Fibroblast of villous mesenchyme (primary cell): Measurements from ENCODE around the gene PLBD1. TPM values are rescaled to one million over a fixed set of nuclear protein-coding genes. Genes with fewer than 3 reads are reported as not detected.

ENCODE experiments used
- DNase-seq: peaks from one replicate; pipeline ENCODE4 v3.0.0-alpha.2; 2010; ENCODE audit warnings: low read depth
- H3K4me3 ChIP-seq: 2 replicates; pipeline ENCODE4 v1.5.1; 2011; ENCODE audit warnings: low read depth, mild to moderate bottlenecking, low read length
- total RNA-seq: library from RNA; depleted of rRNA; stranded (reverse); fragments of >200 nt; gene quantifications from 2 replicates; pipeline ENCODE4 v1.2.3, GENCODE V29; 2012
- TF ChIP-seq, protein P1 (sequence below): IDR thresholded peaks from 2 replicates; pipeline ENCODE4 v1.5.1; 2012; ENCODE audit warnings: low read depth, mild to moderate bottlenecking, low read length; ENCODE audit not compliant: insufficient read depth

Gene PLBD1
- 10.0 and 18.1 TPM in 2 replicates for total RNA-seq

DNA sequence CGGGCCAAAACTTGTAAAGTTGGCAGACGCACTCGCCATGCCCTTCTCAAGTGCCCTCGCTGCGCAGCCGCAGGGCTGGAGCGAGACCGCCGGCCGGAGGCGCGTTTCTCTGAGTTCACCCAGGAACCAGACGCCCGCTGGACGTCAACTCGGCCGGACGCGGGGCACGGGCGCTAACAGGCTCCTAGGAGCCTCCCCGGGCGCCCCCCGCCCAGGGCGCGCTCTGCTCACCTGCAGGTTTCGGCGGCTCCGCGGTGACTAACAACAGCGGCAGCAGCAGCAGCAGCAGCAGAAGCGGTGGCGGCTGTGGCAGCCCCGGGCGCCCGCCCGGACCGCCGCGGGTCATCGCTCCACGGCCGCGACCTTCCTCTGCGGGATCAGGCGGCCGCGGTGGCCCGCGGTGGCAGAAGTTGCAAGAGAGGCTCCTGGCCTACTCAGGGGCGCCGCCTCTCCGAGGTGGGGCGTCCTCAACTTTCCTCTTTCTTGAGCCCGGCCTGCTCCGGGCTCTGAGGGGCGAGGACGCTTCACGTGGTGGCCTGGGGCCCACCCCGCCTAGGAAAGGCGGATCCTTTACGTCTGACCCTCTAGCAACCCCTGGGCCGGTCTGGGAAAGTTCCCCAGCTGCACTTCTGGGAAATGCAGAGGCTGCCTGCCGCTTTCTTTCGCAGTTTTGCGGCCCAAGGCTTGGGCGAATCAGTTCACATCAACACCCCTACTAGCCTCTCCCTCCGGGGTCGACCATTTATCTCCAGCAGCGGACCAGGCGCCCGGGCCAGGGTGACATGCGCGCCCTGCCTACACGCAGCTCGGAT lies at the start of gene PLBD1:
Gene PLBD1, minus strand, starts transcription at position 533 of the 812 bp plus-strand sequence. Its CDS starts 187 bp downstream, at position 346.
- peak within 1 kb of the TSS; percentile 56 for H3K4me3 ChIP-seq
- TF ChIP-seq, protein P1, sequence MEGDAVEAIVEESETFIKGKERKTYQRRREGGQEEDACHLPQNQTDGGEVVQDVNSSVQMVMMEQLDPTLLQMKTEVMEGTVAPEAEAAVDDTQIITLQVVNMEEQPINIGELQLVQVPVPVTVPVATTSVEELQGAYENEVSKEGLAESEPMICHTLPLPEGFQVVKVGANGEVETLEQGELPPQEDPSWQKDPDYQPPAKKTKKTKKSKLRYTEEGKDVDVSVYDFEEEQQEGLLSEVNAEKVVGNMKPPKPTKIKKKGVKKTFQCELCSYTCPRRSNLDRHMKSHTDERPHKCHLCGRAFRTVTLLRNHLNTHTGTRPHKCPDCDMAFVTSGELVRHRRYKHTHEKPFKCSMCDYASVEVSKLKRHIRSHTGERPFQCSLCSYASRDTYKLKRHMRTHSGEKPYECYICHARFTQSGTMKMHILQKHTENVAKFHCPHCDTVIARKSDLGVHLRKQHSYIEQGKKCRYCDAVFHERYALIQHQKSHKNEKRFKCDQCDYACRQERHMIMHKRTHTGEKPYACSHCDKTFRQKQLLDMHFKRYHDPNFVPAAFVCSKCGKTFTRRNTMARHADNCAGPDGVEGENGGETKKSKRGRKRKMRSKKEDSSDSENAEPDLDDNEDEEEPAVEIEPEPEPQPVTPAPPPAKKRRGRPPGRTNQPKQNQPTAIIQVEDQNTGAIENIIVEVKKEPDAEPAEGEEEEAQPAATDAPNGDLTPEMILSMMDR, result no peak
- peak; percentile 54 for DNase-seq

DNA sequence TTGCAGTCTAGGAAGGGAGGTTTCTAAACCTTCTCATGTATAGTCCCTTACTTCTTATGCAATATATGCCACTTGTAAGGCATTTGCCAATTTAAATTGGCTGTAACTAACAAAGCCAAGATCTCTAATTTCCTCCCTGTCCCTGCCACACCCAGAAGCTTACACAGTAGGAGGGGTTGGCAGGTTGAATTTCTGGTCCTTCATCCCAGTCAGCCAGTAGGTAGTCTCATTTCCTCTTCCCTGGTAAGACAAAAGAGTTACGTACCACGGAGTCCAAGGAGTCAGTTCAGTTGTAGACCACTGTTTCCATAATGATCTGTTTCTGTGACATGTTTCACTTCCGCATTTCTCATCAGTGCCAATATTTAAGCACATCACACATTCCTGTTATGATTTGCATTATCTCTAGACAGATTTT lies 47.0 kb upstream of the PLBD1 start:
- TF ChIP-seq, protein P1, result no peak
- no peak for DNase-seq
- no peak overlapping the region for H3K4me3 ChIP-seq

- no peak for DNase-seq
- H3K4me3 ChIP-seq, result no peak overlapping the region
- TF ChIP-seq, protein P1, result no peak
Observed at GRCh38 chr12:14613718-14614117, 46.0 kb upstream of the PLBD1 start.

DNA sequence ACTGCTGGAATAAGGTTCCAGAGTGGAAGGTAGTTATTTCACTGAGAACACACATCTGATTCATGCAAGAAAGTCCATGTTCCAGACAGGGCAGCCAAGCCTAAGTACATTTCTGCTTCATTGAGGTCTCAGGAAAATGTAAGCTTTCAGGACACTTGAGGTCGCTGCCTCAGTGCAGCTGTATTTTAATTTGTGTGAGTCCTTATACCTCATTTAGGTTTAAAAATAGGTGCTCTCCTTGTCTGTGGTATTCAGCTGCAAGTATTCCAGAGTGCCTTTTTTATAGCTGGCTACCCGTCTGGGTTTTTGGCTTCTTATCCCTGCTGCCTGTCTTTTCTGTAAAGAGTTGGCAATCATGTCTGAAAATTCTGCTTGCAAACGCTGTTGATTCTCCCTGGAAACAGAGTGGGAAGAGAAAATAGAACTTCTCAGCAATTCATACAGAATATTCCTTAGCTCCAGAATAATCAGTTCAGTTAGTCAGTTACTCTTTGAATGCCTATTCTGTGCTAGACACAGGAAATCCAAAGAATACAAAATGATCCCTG lies 45.3 kb upstream of the PLBD1 start:
- no peak overlapping the region for H3K4me3 ChIP-seq
- TF ChIP-seq, protein P1, result no peak
- DNase-seq, result no peak

DNA sequence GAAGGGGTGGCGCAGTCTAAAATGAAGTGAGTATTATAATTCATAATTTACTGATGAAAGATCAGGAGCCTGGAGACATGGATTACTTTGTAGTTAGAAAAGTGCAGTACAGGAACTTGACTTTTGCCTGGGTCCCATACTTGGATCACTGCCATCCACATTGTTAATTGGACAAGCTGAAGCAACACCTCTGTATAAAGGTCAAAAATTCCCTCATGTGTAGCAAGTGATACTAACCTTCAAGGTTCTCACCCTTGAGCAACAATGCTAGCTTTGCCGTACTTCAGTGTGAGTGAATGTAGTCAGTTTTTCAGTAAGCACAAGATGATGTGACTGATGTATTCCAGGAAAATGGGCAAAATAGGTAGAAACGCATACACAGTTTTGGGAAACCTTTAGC lies 44.6 kb upstream of the PLBD1 start:
- no peak overlapping the region for H3K4me3 ChIP-seq
- no peak for DNase-seq
- TF ChIP-seq, protein P1, result no peak

DNA sequence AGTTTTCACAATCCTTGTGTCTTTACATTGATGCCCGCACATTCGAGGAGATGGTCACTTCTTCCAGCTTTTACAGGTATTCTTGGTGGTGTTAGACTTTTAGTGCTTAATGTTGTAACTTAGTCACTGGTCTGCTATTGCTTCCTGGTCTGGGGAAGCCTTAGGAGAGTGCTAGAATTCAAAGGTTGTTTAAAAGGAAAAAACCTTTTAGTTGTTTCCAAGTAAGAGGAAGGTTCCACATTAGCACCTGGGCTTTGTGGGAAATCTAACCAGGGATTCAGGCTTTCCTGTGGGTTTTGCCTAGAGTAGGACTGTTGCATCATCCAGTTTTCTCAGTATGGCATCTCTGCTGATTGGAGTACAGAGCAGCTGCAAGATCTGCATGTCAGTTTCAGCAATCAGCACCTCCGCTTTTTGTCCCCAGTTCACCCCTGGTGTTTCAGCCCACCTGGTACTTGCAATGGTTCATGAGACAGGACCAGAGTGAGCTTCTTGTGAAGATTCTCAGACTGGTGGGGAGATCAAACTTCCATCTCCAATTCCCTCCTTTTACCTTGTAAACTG lies 44.0 kb upstream of the PLBD1 start:
- no peak overlapping the region for H3K4me3 ChIP-seq
- DNase-seq, result no peak
- TF ChIP-seq, protein P1, result no peak
